ENCODE data around the gene TNPO3.

Gene TNPO3

DNA sequence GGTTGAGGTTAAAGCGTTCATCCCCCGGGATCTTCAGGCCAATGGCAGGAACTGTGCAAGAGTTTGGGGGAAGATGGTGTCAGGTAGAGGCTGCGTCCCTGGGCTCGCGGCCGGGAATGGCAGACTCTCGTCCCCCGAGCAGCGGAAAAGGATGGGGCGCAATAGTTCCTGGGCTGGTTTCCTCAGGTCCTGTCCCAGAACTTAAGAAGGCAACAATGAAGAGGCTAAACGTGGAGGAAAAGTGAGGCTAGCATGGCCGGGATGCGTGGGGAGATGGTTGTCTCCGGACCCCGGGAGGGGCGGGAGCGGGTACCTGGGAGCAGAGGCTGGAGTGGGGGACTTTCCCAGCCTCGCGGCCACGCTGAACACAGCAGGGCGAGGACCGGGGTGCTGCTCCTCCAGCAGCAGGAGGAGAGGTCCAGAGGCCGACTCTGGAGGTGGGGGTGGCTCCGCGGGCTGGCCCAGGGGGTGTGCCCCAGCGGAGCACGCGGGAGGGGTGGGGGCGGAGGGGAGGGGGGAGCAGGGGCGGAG, 116.3 kb downstream of the TNPO3 start:
- DNase-seq (ENCODE audit: low spot score) = no peak

- no peak for DNase-seq (ENCODE audit: low spot score)
Observed at GRCh38 chr7:128937647-128938543, 117.0 kb downstream of the TNPO3 start, which contains the start of gene IRF5. TSS of gene IRF5 (plus strand) at chr7:128937927. CDS start at chr7:128942082, 4,155 bp downstream.

DNA sequence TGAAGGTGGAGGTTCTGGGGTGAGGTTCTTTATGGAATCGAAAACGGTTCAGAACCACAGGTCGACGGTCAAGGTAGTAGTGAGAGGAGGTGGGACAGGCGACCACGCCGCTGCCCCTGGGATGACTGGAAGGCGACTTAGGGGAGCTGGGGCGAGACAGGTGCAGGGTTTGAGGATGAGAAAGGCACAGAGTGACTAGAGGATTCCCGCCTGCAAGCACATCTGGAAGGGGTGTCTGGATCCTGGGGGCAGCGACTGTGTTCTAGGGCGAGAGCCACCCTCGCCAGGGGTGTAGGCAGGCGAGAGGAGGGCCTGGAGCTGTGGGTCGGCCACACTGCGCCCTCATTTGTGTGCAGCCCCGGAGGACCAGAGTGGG, 117.7 kb downstream of the TNPO3 start:
- DNase-seq (ENCODE audit: low spot score) = no peak

GRCh38 chr7:128936798-128937197, 118.1 kb downstream of the TNPO3 start:
- no peak for DNase-seq (ENCODE audit: low spot score)

DNA sequence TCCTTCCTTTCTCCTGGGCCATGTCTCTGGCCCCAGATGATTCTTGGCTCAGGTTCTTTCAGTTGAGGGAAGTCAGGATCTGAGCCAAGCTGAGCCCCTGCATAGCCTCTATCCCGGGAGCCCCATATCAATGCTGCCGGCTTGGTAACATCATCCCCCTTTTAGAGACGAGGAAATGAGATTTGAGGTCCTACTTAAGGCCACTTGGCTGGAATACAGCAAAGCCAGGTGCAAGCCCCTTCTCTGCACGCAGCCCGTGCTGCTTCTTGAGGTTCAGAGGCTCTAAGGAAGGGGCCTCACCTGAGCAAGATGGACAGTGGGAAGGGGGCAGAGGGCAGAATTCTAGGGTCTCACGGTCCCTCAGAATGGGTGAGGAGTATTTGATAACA, 119.6 kb downstream of the TNPO3 start:
- DNase-seq (ENCODE audit: low spot score) = no peak

DNA sequence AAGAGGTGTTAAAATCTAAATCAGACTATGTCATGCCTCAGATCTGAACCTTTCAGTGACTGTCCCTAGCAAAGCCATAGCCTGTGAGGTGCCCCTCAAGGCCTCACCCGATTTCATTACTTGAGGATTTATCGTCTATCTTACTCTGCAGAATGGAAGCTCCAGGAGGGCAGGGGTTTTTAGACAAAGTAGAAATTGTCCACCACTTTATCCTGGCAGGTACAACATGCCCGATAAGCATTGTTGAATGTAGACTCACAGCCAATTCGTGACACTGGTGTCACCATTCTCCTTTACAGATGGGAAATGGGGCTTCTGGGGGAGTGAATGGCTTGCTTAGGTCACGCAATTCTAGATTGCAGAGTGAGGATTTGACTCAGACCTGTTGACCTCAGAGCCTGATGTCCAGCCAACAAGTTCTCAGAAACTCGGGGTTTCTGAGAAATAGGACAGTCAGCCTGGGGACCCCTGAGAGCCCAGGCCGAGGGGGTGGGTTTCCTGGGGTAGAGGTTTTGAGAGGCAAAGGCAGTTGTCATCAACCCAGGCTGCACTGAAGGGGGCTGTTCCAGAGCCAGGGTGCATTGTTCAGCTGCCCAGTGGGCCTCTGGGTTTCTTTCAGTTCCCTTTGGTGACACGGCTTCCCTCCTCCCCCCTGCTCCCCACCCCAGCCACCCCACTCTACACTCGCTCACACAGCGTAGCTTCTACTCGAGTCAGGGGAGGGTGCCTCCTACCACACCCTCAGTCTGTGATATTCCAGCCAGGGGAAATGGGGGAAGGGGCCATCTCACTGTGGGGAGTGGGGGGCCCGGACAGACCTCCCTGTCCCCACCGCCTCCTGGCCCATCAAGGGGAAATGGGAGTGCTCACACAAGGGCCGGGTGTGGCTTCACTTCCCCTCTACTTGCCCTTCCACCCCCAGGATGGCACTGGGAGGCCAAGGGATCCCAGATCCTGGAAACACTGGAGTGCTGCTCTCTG, 120.3 kb downstream of the TNPO3 start:
- DNase-seq (ENCODE audit: low spot score) = no peak

- DNase-seq (ENCODE audit: low spot score) = no peak
Observed at GRCh38 chr7:128933180-128933891, 121.6 kb downstream of the TNPO3 start.

GRCh38 chr7:128932862-128933179, 122.1 kb downstream of the TNPO3 start:
- DNase-seq (ENCODE audit: low spot score) = no peak

DNA sequence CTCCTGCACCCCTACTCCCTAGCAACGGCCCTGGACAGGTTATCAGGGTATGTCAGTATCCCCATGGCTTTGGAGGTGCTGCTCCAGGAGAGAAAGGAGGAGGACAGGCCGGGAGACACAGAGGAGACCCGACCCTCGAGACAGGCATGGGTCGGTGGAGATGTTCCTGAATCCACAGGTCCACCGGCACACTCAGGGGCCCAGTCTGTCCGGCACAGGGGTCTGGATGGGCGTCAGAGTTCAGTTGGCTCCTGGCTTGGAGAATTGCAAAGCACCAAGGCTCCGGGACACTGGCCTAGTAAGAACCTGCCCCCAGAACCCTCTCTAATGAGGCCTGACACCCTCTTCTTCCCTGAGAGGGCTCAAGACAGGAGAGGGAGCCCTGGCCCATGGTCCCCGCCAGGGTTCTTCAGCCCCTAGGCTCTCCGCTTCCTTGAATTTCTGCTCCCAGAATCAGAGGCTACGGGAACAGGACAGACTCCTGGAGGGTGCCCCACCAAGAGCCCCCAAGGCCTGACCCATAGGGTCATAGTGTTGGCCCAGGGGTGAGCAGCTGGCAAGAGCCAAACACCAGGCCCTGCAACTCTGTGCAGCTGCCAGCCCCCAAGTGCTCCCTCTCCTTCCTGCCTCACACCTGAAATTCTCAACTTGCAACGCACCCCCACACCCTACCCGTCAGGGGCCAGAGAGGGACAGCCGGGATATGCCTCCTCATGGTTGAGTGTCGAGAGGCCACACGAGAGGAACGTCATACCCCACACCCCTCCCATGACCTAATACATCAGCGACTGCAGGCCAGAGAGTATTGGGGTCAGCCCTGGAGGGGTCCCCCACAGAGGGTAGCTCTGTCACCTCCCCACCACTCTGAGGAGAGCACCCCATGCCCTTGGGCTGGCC, 122.7 kb downstream of the TNPO3 start:
- DNase-seq (ENCODE audit: low spot score) = no peak

GRCh38 chr7:128931190-128931798, 123.6 kb downstream of the TNPO3 start:
- no peak for DNase-seq (ENCODE audit: low spot score)

GRCh38 chr7:128928882-128929788, 125.8 kb downstream of the TNPO3 start:
- DNase-seq (ENCODE audit: low spot score) = no peak

- DNase-seq (ENCODE audit: low spot score) = no peak
Observed at GRCh38 chr7:128928159-128928813, 126.6 kb downstream of the TNPO3 start.

DNA sequence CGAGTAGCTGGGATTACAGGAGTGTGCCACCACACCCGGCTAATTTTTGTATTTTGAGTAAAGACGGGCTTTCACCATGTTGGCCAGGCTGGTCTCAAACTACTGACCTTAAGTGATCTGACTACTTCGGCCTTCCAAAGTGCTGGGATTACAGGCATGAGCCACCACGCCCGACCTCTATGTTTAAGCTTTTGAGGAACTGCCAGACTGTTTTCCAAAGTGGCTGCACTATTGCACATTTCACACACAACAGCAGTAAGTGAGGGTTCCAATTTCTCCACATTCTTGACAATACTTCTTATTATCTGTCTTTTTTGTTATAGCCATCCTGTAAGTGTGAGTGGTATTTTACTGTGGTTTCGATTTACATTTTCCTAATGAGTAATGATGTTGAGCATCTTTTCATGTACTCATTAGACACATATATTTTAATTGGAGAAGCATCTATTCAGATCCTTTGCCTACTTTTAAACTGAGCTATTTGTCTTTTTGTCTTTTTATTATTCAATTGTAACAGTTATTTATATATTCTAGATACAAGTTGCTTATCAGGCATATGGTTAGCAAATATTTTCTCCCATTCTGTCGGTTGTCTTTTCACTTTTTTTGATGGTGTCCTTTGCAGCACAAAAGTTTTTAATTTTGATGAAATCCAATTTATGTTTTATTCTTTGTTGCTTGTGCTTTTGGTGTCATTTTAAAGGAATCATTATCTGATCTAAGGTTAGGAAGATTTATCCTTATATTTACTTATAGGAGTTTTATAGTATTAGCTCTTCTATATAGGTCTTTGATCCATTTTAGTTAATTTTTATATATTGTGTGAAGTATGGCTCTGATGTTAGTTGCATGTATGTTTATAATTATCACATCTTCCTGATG, 130.0 kb downstream of the TNPO3 start:
- no peak for DNase-seq (ENCODE audit: low spot score)

DNA sequence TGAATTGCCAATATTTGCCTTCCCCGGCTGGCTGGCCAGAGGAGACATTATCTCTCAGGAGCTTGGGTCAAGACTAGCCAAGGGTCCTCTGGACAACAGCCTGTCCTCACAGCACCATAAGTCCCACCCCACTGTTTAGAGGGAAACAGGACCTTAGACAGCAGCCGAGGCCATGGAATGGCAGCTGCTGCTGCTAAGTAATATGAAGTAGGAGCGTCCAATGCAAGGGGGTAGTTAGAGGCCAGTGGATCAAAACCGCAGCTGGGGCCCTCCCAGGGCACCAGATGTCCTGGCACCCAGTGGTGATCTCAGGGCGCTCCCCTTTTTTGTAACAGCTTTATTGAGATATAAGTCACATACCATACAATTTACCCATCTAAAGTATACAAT, 131.5 kb downstream of the TNPO3 start:
- no peak for DNase-seq (ENCODE audit: low spot score)

DNA sequence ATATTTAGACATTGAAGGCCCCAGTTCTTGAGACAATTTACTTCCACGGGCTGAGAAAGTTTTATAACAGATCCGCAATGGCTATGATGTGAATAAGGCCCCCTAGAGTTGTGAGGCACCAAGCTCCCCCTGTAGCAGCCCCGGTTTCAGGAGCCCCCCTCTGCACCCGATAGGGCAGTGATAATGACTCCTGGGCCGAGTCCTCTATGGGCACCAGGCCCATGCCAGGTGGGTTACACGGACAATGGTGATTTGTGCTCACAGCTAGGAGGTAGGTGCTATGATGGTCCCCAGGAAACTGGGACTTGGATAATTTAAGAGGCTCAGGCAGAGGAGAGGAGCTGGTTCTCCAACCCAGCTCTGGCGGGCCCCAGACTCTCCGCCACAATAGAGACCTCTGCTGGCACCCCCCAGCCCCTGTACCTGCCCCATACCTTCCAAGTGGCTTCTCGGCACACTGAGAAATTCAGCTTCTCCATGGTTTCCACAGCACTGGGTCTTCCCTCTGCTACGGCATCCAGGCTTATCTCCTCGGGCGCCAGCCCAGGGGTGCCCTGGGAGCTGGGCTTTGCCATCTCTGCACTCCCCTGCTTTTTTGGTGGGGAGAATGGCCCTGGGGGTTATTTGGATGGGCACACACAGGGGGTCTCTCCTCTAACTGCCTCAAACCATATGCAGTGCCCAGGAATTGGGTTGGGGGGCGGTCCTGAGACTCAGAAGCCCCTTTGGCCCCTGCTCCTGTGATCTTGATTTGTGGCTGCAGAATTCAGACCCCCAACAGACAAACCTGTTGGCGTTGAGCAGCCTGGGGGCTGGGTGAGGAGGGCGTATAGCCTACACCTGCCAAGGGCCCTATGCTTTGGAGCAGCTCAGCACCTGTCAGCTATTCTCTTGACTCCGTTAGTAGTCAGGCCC, 132.2 kb downstream of the TNPO3 start:
- DNase-seq (ENCODE audit: low spot score) = no peak

GRCh38 chr7:128921866-128922440, 133.0 kb downstream of the TNPO3 start:
- no peak for DNase-seq (ENCODE audit: low spot score)

Data from HuH-7 (cell line).